ENCODE results near the gene ZNF521. TPM values are rescaled to one million over a fixed set of nuclear protein-coding genes. Genes with fewer than 3 reads are reported as not detected.

The ZNF521 gene
- total and polyA plus RNA-seq, 2 donors (not counting 3 experiments of a cell fraction or from before 2014, with no cell fraction given) = 111 to 168 TPM

GRCh38 chr18:25322806-25323205 lies 29.2 kb downstream of the ZNF521 start:
- Histone ChIP-seq H3K4me2 (ENCODE audit: insufficient read depth, low read length) (peak overlapping the region; percentile 66), H3K9me3 (replicated peaks; ENCODE audit: control insufficient read depth, insufficient read depth, low read length) (no peaks in the 10 kb centered on the region), H3K79me2 (ENCODE audit: control insufficient read depth, insufficient read depth, low read length) (peaks cover 67% of the 10 kb centered on the region), H3K4me1 (ENCODE audit: control insufficient read depth, extremely low read depth, insufficient read depth, low read length) (peaks cover 29% of the 10 kb centered on the region), H3K27me3 (ENCODE audit: control insufficient read depth in 2 of 2, insufficient read depth in 2 of 2, low read length in 2 of 2) (no peaks in the 10 kb centered on the region), H3K9ac (replicated peaks; ENCODE audit: extremely low read depth, insufficient read depth, low read length) (no peak overlapping the region), H3K9me1 (replicated peaks; ENCODE audit: control insufficient read depth, extremely low read depth, insufficient read depth, low read length) (no peaks in the 10 kb centered on the region), H3K27ac (ENCODE audit: insufficient read depth, low read depth, low read length) (no peak overlapping the region), H4K20me1 (replicated peaks; ENCODE audit: control insufficient read depth, extremely low read depth, insufficient read depth, low read length) (peaks cover 2% of the 10 kb centered on the region), H2AFZ (ENCODE audit: low read depth, low read length) (no peak overlapping the region), H3K4me3 (replicated peaks in 1 of 3; ENCODE audit: insufficient read depth in 1 of 3, low read depth in 1 of 3, low read length in 3 of 3) (no peak overlapping the region), H3K36me3 (ENCODE audit: control insufficient read depth in 2 of 2, extremely low read depth in 1 of 2, insufficient read depth in 2 of 2, low read length in 2 of 2) (peaks cover 5 to 9% of the 10 kb centered on the region in 2 experiments)
- FAIRE-seq = no peak
- POLR2A ChIA-PET = interaction anchor here (0.6 kb wide), 1 partner anchor 8 kb away, joined by 3 read pairs; no protein-coding TSS in a partner anchor
- no TSS peak for BruUV-seq (replicated peaks)
- no peak for DNase-seq (ENCODE audit: low read depth, low spot score)
- dilution Hi-C loops (cut with MboI; ENCODE audit: extremely low pct_ligation_motif_present, low sequenced_read_pairs) (no loop called here), intact Hi-C loops (cut with micrococcal nuclease) (no loop called here)
- CTCF ChIA-PET = interaction anchor here (0.8 to 1.3 kb wide), 6 partner anchors 9 to 83 kb away, joined by 3 to 4 read pairs (median 3); no protein-coding TSS in a partner anchor
- TF ChIP-seq GATA2 (IDR thresholded peaks at IDR 0.05; ENCODE audit: insufficient read depth, insufficient read length, low read depth, low read length) = no peak
- no peak for TF ChIP-seq EZH2 (IDR thresholded peaks at IDR 0.05; ENCODE audit: borderline replicate concordance, low read depth, low read length, severe bottlenecking)
- TF ChIP-seq CTCF (IDR thresholded peaks at IDR 0.05; ENCODE audit: extremely low read depth in 1 of 2, insufficient read depth in 1 of 2, low read depth in 1 of 2, low read length in 2 of 2) = no peak
- TF ChIP-seq FOS (IDR thresholded peaks at IDR 0.05; ENCODE audit: borderline replicate concordance, insufficient read depth, low read length) = peak; percentile 27
- no peak for TF ChIP-seq MYC (IDR thresholded peaks at IDR 0.05; ENCODE audit: low read depth, low read length)
- TF ChIP-seq POLR2A (IDR thresholded peaks at IDR 0.05; ENCODE audit: low read depth, low read length) = no peak
- TF ChIP-seq POLR2AphosphoS5 (IDR thresholded peaks at IDR 0.05; ENCODE audit: insufficient read depth, low read depth, low read length) = no peak
- peak; percentile 23 for TF ChIP-seq JUN (IDR thresholded peaks at IDR 0.05; ENCODE audit: borderline replicate concordance, insufficient read depth, insufficient read length, low read depth)
- TF ChIP-seq, protein P1, sequence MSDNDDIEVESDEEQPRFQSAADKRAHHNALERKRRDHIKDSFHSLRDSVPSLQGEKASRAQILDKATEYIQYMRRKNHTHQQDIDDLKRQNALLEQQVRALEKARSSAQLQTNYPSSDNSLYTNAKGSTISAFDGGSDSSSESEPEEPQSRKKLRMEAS (IDR thresholded peaks at IDR 0.05; ENCODE audit: insufficient read depth, insufficient read length) = peak; percentile 36

All from endothelial cell of umbilical vein (primary cell).